Posterior vena cava (tissue), 2 donors: ENCODE measurements around the gene DPY30. TPM values are rescaled to one million over a fixed set of nuclear protein-coding genes. Genes with fewer than 3 reads are reported as not detected.
A peak's percentile ranks its signal among the peaks of the same experiment; 100 is the strongest.
"Not testable (repeated sequence)": the region's sequence is repeated elsewhere in the genome, so short reads cannot be mapped to it uniquely, and the experiment has no call there.

ENCODE experiments used
- DNase-seq: peaks from one replicate; pipeline ENCODE4 v3.0.0-alpha.2; 2020; ENCODE audit warnings: low spot score
- intact Hi-C, 2 donors: fragments of 100-400 bp; cut with DNase I; formaldehyde crosslinking; loops; one replicate each; pipeline versions ENCODE4 v1.14.1 to v1.14.2; 2022 to 2023
- long read RNA-seq, 2 donors: library from polyadenylated mRNA; unstranded; transcript quantifications; one replicate each; pipeline ENCODE4 v2.0.0, GENCODE V29; 2020 to 2021
- total RNA-seq, 2 donors: library from RNA; stranded (reverse); fragmentation: NEBNext Ultra II Directional; extraction: Animal tissue kit (Norgen Biotek cat#: 25700); gene quantifications; one replicate each; pipeline ENCODE4 v1.2.1, GENCODE V29; 2021
- donor health status: DM: yes; HTN: yes; CAD: no.
- donor health status: DM: yes; HTN: yes; CAD: no.

DPY30 gene
- total RNA-seq, result 10 to 100 TPM; 41.6 to 45.5 TPM
- long read RNA-seq, donor 1, partial matches to known transcripts, result 0 of 7 reads
- long read RNA-seq, donor 1, other reads (novel, unspliced or antisense), result 5 of 7 reads
- long read RNA-seq, donor 2, transcript DPY30-202 (5 exons, 708 nt), result major isoform, 17 of 24 reads
- long read RNA-seq, donor 2, partial matches to known transcripts, result 6 of 24 reads
- long read RNA-seq, donor 2, other reads (novel, unspliced or antisense), result 0 of 24 reads

DNA sequence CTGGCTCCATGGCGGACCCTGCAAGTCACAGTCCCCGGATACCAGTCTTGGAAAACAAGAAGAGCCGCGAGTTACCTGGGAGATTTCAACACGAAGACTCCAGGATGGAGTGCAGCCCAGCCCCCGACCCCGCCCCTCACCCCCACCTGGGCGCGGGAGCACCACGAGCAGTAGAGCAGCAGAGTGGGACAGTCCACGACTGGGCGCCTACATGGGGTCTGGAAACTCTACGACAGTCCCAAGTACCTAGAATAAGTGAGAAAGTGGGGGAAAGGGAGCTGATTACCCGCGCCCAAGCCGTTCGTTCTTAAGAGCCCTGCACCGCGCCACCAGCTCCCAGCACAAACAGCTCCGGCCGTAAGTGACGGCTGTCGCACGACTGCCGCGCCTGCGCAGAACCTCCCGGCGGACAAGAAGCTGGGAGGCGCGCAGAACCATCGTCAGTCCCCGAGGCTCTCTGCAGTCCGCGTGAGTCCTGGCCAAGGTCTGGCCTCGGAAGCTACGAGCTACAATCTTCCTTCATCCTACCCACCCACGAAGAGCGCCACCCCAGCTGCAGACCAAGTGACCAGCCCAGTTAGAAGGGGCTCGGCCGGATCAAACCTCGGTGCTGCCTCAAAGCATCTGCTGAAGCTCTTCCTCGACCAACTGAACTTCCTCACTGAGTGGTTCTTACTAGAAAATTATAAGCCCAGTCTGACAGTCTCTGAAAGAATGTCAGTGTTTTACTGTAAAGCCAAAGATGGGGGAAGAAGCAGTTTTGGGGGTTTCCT lies at the start of gene DPY30:
Gene DPY30, minus strand, starts transcription at position 359 of the 773 bp plus-strand sequence. Its CDS starts 349 bp downstream, at position 10.
- intact Hi-C loops, result no loop called here
- peak; percentile 98 for DNase-seq

GRCh38 chr2:32074134-32074506 lies 34.5 kb upstream of the DPY30 start:
- DNase-seq, result no peak
- intact Hi-C loops, result no loop called here

DNA sequence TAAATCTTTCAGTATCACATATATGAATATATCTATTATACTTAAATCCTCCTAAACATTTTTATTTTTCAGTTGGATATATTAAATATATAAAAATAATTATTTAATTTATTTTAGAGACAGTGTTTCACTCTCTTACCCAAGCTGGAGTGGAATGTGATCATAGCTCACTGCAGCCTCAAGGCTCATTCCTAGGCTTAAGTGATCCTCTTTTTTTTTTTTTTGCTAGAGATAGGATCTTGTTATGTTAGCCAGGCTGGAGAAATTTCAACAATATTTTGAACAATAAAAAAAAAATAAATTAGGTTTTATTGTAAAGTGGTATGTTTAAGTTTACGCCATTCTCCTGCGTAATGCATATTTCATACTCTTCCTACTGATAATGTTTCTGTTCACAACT lies 27.9 kb upstream of the DPY30 start:
- intact Hi-C loops, result no loop called here
- no peak for DNase-seq

DNA sequence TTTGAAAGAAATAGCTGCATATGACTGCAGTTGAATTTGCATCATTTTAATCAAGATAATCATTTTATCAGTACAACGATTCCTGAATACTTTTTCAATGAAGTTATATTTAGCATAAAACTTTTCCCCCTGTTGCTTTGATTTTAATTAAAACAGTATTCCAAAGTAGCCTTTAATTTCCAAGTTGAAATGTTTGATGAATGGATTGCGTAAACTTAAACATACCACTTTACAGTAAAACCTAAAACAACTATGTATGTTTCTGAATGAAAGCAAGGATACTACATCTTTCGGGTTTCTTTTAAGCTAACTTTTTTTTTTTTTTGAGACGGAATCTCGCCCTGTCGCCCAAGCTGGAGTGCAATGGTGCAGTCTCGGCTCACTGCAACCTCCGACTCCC lies 25.1 kb upstream of the DPY30 start:
- intact Hi-C loops, result no loop called here
- no peak for DNase-seq

GRCh38 chr2:32064021-32064601 lies 24.5 kb upstream of the DPY30 start:
- DNase-seq, result no peak
- intact Hi-C loops, result no loop called here

DNA sequence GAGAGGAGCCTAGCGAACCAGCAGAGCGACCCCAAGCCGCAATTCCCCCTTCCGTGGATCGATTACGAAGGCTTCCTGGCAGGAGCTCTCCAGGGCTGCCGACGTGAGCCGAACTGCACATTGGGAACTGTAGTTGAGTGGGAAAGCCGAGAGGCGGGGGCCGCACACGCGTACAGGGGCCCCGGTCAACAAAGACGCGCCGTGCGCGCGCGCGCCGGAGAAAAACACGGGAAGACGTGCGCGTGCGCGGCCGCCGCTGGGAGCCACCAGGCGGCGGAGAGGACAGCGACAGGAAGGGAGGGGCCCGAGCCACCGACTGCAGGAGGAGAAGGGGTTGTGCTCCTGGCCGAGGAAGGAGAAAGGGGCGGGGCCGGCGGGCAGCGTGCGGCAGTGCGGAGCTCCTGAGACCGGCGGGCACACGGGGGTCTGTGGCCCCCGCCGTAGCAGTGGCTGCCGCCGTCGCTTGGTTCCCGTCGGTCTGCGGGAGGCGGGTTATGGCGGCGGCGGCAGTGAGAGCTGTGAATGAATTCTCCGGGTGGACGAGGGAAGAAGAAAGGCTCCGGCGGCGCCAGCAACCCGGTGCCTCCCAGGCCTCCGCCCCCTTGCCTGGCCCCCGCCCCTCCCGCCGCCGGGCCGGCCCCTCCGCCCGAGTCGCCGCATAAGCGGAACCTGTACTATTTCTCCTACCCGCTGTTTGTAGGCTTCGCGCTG lies 23.9 kb upstream of the DPY30 start, which contains the start of gene SPAST:
Gene SPAST, plus strand, starts transcription at position 247 of the 711 bp plus-strand sequence. Its CDS starts 276 bp downstream, at position 523.
- intact Hi-C loops, result no loop called here
- peak; percentile 99 for DNase-seq

- DNase-seq, result no peak
- intact Hi-C loops, result no loop called here
These were observed 22.6 kb upstream of the DPY30 start for GRCh38 chr2:32061973-32062861.

DNA sequence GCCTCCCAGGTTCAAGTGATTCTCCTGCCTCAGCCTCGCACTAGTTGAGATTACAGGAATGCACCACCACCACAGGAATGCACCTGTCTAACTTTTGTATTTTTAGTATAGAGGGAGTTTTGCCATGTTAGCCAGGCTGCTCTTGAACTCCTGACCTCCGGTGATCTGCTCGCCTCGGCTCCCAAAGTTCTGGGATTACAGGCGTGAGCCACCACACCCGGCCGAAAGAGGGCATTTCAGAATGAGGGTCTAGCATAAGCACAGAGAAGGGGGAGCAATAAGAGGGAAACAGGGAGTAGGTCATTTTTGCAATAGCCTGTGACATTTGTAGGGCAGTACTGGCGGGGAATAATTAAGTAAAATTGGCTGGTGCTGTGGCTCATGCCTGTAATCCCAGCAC lies 21.8 kb upstream of the DPY30 start:
- DNase-seq, result no peak
- intact Hi-C loops, result no loop called here

- intact Hi-C loops, result no loop called here
These were observed 20.7 kb upstream of the DPY30 start for GRCh38 chr2:32060266-32060665.

DNA sequence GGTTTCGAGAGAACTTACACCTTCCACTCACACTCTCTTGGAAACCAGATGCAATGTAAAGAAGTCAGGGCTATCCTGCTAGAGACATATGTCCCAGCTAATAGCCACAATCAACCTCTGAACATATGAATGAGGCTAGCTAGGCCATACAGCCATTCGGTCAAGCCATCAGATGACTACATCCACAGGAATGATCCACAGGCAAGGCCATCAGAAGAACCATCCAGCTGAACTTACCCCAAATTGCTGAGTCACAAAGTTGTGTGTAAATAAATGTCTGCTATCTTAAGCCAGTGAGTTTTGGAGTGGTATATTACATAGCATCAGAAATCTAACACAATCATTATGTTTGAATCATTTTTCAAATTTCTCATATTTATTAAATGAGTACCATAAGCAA lies 18.5 kb upstream of the DPY30 start:
- DNase-seq, result no peak
- intact Hi-C loops, result no loop called here

More at GRCh38 chr2:32060266-32060665, 20.7 kb upstream of the DPY30 start:
- DNase-seq, result no peak

DNA sequence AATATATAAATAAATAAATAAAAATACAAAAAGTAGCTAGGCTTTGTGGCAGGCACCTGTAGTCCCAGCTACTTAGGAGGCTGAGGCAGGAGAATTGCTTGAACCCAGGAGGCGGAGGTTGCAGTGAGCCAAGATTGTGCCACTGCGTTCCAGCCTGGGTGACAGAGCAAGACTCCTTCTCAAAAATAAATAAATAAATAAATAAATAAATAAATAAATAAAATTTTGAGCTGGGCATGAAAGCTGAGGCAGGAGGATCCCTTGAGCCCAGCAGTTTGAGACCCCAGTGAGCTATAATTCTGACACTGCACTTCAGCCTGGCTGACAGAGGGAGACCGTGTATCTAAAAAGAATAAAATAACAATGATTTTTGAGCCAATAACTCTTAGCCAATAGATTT lies 15.0 kb upstream of the DPY30 start:
- intact Hi-C loops, DNase-seq: not testable (repeated sequence)

DNA sequence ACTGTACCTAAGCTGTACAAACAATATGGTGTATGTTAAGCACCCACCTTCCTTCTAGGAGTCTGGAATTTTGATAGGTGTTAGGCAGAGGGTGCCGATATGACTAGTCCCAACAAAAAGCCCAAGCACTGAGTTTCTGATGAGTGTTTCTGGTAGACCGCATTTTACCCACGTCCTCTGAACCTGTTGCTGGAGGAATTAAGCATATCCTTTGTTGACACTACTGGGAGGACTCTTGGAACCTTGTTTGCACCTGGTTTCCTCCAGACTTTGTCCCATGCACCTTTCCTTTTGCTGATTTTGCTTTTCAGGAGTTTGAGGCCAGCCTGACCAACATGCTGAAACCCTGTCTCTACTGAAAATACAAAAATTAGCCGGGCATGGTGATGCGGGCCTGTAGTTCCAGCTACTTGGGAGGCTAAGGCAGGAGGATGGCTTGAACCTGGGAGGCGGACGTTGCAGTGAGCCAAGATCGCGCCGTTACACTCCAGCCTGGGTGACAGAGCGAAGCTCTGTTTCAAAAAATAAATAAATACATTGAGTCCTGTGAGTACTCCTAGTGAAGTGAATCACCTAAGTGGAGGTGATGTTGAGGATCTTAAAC lies 12.3 kb upstream of the DPY30 start:
- intact Hi-C loops, result no loop called here
- no peak for DNase-seq

- DNase-seq, result no peak
- intact Hi-C loops, result no loop called here
These were observed 4.0 kb upstream of the DPY30 start for GRCh38 chr2:32043561-32043960.

DNA sequence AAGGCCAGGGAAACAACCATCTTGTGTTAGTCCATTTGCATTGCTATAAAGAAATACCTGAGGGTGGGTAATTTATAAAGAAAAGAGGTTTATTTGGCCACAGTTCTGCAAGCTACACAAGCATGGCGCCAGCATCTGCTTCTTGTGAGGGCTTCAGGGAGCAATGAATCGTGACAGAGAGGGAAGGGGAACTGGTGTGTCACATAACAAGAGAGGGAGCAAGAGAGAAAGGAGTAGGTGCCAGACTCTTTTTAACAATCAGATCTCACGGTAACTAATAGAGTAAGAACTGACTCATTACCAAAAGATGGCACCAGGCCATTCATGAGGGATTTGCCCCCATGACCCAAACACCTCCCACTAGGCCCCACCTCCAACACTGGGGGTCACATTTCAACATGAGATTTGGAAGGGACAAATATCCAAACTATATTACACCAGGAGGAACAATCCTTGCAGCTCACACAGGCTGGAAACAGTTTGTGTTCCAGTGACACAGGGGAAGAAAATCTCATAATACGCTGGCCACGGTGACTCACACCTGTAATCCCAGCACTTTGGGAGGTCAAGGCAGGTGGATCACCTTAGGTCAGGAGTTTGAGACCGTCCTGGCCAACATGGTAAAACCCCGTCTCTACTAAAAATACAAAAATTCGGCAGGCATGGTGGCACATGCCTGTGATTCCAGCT lies 5.3 kb downstream of the DPY30 start:
- intact Hi-C loops, DNase-seq: not testable (repeated sequence)

- DNase-seq, intact Hi-C loops: not testable (repeated sequence)
These were observed 20.7 kb downstream of the DPY30 start for GRCh38 chr2:32018789-32019482.

GRCh38 chr2:32012872-32013271 lies 26.7 kb downstream of the DPY30 start:
- DNase-seq, result no peak
- intact Hi-C loops, result no loop called here

DNA sequence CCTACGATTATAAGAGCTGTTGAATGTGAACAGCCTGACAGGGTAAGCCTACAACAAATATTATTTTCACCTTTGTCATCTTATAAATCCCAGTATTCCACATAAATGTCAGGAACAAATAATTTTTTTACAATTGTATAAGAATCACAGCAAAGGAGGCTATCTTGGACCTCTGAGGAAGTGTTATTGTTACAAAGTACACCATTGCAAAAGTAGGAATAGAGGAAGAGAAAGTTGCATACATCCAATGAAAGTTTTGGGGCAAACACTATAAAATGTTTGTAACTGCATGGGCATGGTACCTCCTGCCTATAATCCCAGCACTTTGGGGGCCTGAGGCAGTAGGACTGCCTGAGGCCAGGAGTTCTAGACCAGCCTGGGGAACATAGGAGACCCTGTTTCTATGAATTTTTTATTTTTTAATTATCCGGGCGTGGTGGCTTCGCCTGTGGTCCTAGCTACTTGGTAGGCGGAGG lies 28.1 kb downstream of the DPY30 start:
- DNase-seq, result no peak

More for the DNA sequence above, 28.1 kb downstream of the DPY30 start:
- intact Hi-C loops, result no loop called here
